Measurements from ENCODE around the gene TGFBR2. TPM values are rescaled to one million over a fixed set of nuclear protein-coding genes. Genes with fewer than 3 reads are reported as not detected.

Gene TGFBR2
- total RNA-seq, 1 donor from 2014 or later = 68.7 TPM

- Mint-ChIP-seq H3K9me3 (ENCODE audit: unreplicated experiment) (no peaks in the 10 kb centered on the region), H3K27me3 (ENCODE audit: unreplicated experiment) (no peaks in the 10 kb centered on the region), H3K36me3 (ENCODE audit: low read depth, unreplicated experiment) (no peaks in the 10 kb centered on the region), H3K4me3 (ENCODE audit: unreplicated experiment) (no peak overlapping the region), H3K27ac (ENCODE audit: unreplicated experiment) (no peak overlapping the region), H3K4me1 (ENCODE audit: unreplicated experiment) (peaks cover 5% of the 10 kb centered on the region)
- no peak for TF ChIP-seq CTCF (IDR thresholded peaks at IDR 0.05; ENCODE audit: unreplicated experiment)
- no peak for DNase-seq (ENCODE audit: low spot score)
Measured at GRCh38 chr3:30576946-30577345, 29.5 kb upstream of the TGFBR2 start.

DNA sequence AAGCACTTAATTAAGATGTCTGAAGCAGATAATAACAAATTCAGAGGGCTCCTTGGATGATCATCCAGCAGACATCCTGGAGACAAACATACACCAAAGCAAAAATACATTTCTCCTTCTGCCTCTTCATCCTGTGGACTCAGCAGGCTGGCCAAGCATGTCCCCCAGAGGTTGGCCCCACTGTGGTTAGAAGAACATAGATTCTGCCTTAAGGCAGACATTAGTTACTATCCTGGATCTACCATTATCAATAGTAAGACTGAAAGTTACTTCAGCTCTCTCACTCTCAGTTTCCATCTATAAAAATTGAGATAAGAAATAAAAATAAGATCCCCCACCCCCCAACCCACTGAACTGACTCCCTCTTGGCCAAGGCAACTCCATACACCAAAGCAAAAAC, 28.6 kb upstream of the TGFBR2 start:
- Mint-ChIP-seq H3K4me3 (ENCODE audit: unreplicated experiment) (no peak overlapping the region), H3K9me3 (ENCODE audit: unreplicated experiment) (no peaks in the 10 kb centered on the region), H3K27ac (ENCODE audit: unreplicated experiment) (no peak overlapping the region), H3K27me3 (ENCODE audit: unreplicated experiment) (no peaks in the 10 kb centered on the region), H3K4me1 (ENCODE audit: unreplicated experiment) (peaks cover 5% of the 10 kb centered on the region), H3K36me3 (ENCODE audit: low read depth, unreplicated experiment) (no peaks in the 10 kb centered on the region)
- DNase-seq (ENCODE audit: low spot score) = no peak
- TF ChIP-seq CTCF (IDR thresholded peaks at IDR 0.05; ENCODE audit: unreplicated experiment) = no peak

DNA sequence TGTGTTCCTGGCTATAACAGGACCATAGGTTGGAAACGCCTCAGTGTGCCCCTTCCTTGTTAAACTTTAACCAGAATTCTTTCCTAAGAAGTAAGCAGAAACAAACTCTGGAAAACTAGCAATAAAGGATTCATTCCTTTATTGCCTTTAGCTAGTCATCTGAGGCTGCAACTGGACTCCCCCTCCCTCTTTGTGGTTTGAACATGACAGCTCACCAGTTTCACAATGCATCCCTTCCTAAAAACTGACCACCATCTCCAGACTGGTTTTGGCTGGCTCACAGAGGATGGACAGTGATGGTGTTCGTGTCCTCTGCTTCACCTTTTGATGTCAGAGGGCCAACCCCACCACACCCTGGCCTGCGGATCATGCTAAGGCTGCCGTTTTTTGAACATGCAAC, 27.9 kb upstream of the TGFBR2 start:
- DNase-seq (ENCODE audit: low spot score) = no peak
- TF ChIP-seq CTCF (IDR thresholded peaks at IDR 0.05; ENCODE audit: unreplicated experiment) = no peak
- Mint-ChIP-seq H3K9me3 (ENCODE audit: unreplicated experiment) (no peaks in the 10 kb centered on the region), H3K27me3 (ENCODE audit: unreplicated experiment) (no peaks in the 10 kb centered on the region), H3K27ac (ENCODE audit: unreplicated experiment) (no peak overlapping the region), H3K36me3 (ENCODE audit: low read depth, unreplicated experiment) (no peaks in the 10 kb centered on the region), H3K4me3 (ENCODE audit: unreplicated experiment) (no peak overlapping the region), H3K4me1 (ENCODE audit: unreplicated experiment) (peaks cover 5% of the 10 kb centered on the region)

- peaks cover 5% of the 10 kb centered on the region for H3K4me1 Mint-ChIP-seq (ENCODE audit: unreplicated experiment)
- no peak for TF ChIP-seq CTCF (IDR thresholded peaks at IDR 0.05; ENCODE audit: unreplicated experiment)
Measured at GRCh38 chr3:30578986-30579579, 27.3 kb upstream of the TGFBR2 start.

DNA sequence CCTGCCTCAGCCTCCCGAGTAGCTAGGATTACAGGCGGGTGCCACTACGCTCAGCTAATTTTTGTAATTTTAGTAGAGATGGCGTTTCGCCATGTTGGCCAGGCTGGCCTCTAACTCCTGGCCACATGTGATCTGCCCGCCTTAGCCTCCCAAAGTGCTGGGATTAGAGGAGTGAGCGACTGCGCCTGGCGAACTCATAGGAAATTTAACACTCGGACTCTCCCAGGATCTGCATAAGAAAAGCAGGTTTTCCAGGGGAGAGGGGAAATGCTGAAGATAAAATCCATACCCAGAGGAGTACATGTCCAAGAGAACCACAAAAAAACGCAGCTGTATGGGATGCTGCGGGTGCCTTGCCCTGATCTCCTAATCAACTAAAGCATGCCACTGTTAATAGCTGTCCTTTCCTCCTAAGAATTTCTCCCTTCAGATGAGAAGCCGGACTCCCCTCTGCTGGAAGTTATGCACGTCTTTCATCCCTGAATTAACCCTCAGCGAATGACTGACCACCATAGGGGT, 25.3 kb upstream of the TGFBR2 start:
- no peak for TF ChIP-seq CTCF (IDR thresholded peaks at IDR 0.05; ENCODE audit: unreplicated experiment)
- Mint-ChIP-seq H3K4me1 (ENCODE audit: unreplicated experiment) (peaks cover 5% of the 10 kb centered on the region), H3K9me3 (ENCODE audit: unreplicated experiment) (no peaks in the 10 kb centered on the region), H3K27me3 (ENCODE audit: unreplicated experiment) (no peaks in the 10 kb centered on the region), H3K36me3 (ENCODE audit: low read depth, unreplicated experiment) (no peaks in the 10 kb centered on the region), H3K4me3 (ENCODE audit: unreplicated experiment) (no peak overlapping the region), H3K27ac (ENCODE audit: unreplicated experiment) (no peak overlapping the region)
- DNase-seq (ENCODE audit: low spot score) = no peak

More at GRCh38 chr3:30578986-30579579, 27.3 kb upstream of the TGFBR2 start:
- H3K36me3 Mint-ChIP-seq (ENCODE audit: low read depth, unreplicated experiment) = no peaks in the 10 kb centered on the region
- no peak for DNase-seq (ENCODE audit: low spot score)
- no peaks in the 10 kb centered on the region for H3K9me3 Mint-ChIP-seq (ENCODE audit: unreplicated experiment)
- H3K4me3 Mint-ChIP-seq (ENCODE audit: unreplicated experiment) = no peak overlapping the region
- no peak overlapping the region for H3K27ac Mint-ChIP-seq (ENCODE audit: unreplicated experiment)
- no peaks in the 10 kb centered on the region for H3K27me3 Mint-ChIP-seq (ENCODE audit: unreplicated experiment)
